ENCODE results near the gene ID3.

- TF ChIP-seq POLR2AphosphoS5 (IDR thresholded peaks at IDR 0.05) = no peak
- no peak for TF ChIP-seq CTCF (IDR thresholded peaks at IDR 0.05)
- TF ChIP-seq EP300 (IDR thresholded peaks at IDR 0.05) = no peak
- TF ChIP-seq POLR2A (IDR thresholded peaks at IDR 0.05) = no peak
These were observed 37.7 kb downstream of the ID3 start for GRCh38 chr1:23521588-23521987.
